Measurements from ENCODE around the gene RBM48.
"Not testable (repeated sequence)": the region's sequence is repeated elsewhere in the genome, so short reads cannot be mapped to it uniquely, and the experiment has no call there.

Gene RBM48

GRCh38 chr7:92528188-92528957, at the start of gene RBM48, which contains the start of gene PEX1:
TSS of gene RBM48 (plus strand) at chr7:92528795. CDS start at chr7:92528814, 19 bp downstream.
TSS of gene PEX1 (minus strand) at chr7:92528520. CDS start at chr7:92528435, 85 bp downstream.
- DNase-seq (ENCODE audit: low spot score): peak; percentile 97

- not testable (repeated sequence) for DNase-seq (ENCODE audit: low spot score)
Observed at GRCh38 chr7:92479146-92479545, 49.4 kb upstream of the RBM48 start.

GRCh38 chr7:92483624-92484023, 45.0 kb upstream of the RBM48 start:
- not testable (repeated sequence) for DNase-seq (ENCODE audit: low spot score)

GRCh38 chr7:92484226-92484625, 44.4 kb upstream of the RBM48 start:
- DNase-seq (ENCODE audit: low spot score): not testable (repeated sequence)

GRCh38 chr7:92485267-92485892, 43.2 kb upstream of the RBM48 start:
- no peak for DNase-seq (ENCODE audit: low spot score)

GRCh38 chr7:92485974-92486373, 42.6 kb upstream of the RBM48 start:
- DNase-seq (ENCODE audit: low spot score): no peak

- no peak for DNase-seq (ENCODE audit: low spot score)
Observed at GRCh38 chr7:92487804-92488203, 40.8 kb upstream of the RBM48 start.

GRCh38 chr7:92489634-92490033, 39.0 kb upstream of the RBM48 start:
- no peak for DNase-seq (ENCODE audit: low spot score)

GRCh38 chr7:92496876-92497275, 31.7 kb upstream of the RBM48 start:
- DNase-seq (ENCODE audit: low spot score): no peak

- DNase-seq (ENCODE audit: low spot score): no peak
Observed at GRCh38 chr7:92498557-92498956, 30.0 kb upstream of the RBM48 start.

- no peak for DNase-seq (ENCODE audit: low spot score)
Observed at GRCh38 chr7:92503767-92504166, 24.8 kb upstream of the RBM48 start.

- no peak for DNase-seq (ENCODE audit: low spot score)
Observed at GRCh38 chr7:92504563-92504962, 24.0 kb upstream of the RBM48 start.

GRCh38 chr7:92506363-92506762, 22.2 kb upstream of the RBM48 start:
- no peak for DNase-seq (ENCODE audit: low spot score)

GRCh38 chr7:92508946-92509345, 19.6 kb upstream of the RBM48 start:
- no peak for DNase-seq (ENCODE audit: low spot score)

- no peak for DNase-seq (ENCODE audit: low spot score)
Observed at GRCh38 chr7:92513167-92513902, 15.3 kb upstream of the RBM48 start.

- no peak for DNase-seq (ENCODE audit: low spot score)
Observed at GRCh38 chr7:92517631-92518030, 11.0 kb upstream of the RBM48 start.

- no peak for DNase-seq (ENCODE audit: low spot score)
Observed at GRCh38 chr7:92520024-92520423, 8.6 kb upstream of the RBM48 start.

- no peak for DNase-seq (ENCODE audit: low spot score)
Observed at GRCh38 chr7:92523110-92523509, 5.5 kb upstream of the RBM48 start.

- DNase-seq (ENCODE audit: low spot score): peak; percentile 64
Observed at GRCh38 chr7:92527300-92528187, 1.1 kb upstream of the RBM48 start.

- DNase-seq (ENCODE audit: low spot score): no peak
Observed at GRCh38 chr7:92528958-92529264, 316 bp downstream of the RBM48 start.

GRCh38 chr7:92534572-92534971, 6.0 kb downstream of the RBM48 start:
- DNase-seq (ENCODE audit: low spot score): no peak

GRCh38 chr7:92543542-92543941, 14.9 kb downstream of the RBM48 start:
- DNase-seq (ENCODE audit: low spot score): not testable (repeated sequence)

Measured in GM03348 (cell line).